ENCODE results near the gene CIAO2B.
"Not testable (repeated sequence)": the region's sequence is repeated elsewhere in the genome, so short reads cannot be mapped to it uniquely, and the experiment has no call there.

CIAO2B gene

GRCh38 chr16:66955363-66956153 is 21.4 kb upstream of the CIAO2B start:
- DNase-seq (ENCODE audit: low read depth): not testable (repeated sequence)

- DNase-seq (ENCODE audit: low read depth): peak; percentile 26
Observed at GRCh38 chr16:66954097-66954659, 20.0 kb upstream of the CIAO2B start.

- no peak for DNase-seq (ENCODE audit: low read depth)
Observed at GRCh38 chr16:66953462-66954096, 19.4 kb upstream of the CIAO2B start.

GRCh38 chr16:66952430-66953110 is 18.4 kb upstream of the CIAO2B start:
- no peak for DNase-seq (ENCODE audit: low read depth)

GRCh38 chr16:66950971-66951790 is 17.0 kb upstream of the CIAO2B start:
- no peak for DNase-seq (ENCODE audit: low read depth)

- DNase-seq (ENCODE audit: low read depth): no peak
Observed at GRCh38 chr16:66950437-66950836, 16.2 kb upstream of the CIAO2B start.

GRCh38 chr16:66949472-66949871 is 15.3 kb upstream of the CIAO2B start:
- no peak for DNase-seq (ENCODE audit: low read depth)

GRCh38 chr16:66948837-66949225 is 14.6 kb upstream of the CIAO2B start:
- DNase-seq (ENCODE audit: low read depth): no peak

- no peak for DNase-seq (ENCODE audit: low read depth)
Observed at GRCh38 chr16:66948134-66948836, 14.1 kb upstream of the CIAO2B start.

GRCh38 chr16:66947302-66948065 is 13.3 kb upstream of the CIAO2B start:
- no peak for DNase-seq (ENCODE audit: low read depth)

- DNase-seq (ENCODE audit: low read depth): no peak
Observed at GRCh38 chr16:66946974-66947301, 12.7 kb upstream of the CIAO2B start.

GRCh38 chr16:66946541-66946940 is 12.3 kb upstream of the CIAO2B start:
- DNase-seq (ENCODE audit: low read depth): no peak

GRCh38 chr16:66945939-66946338 is 11.7 kb upstream of the CIAO2B start:
- no peak for DNase-seq (ENCODE audit: low read depth)

- not testable (repeated sequence) for DNase-seq (ENCODE audit: low read depth)
Observed at GRCh38 chr16:66944971-66945370, 10.8 kb upstream of the CIAO2B start.

GRCh38 chr16:66944054-66944441 is 9.8 kb upstream of the CIAO2B start:
- no peak for DNase-seq (ENCODE audit: low read depth)

- no peak for DNase-seq (ENCODE audit: low read depth)
Observed at GRCh38 chr16:66943426-66944053, 9.3 kb upstream of the CIAO2B start.

GRCh38 chr16:66942981-66943380 is 8.8 kb upstream of the CIAO2B start:
- no peak for DNase-seq (ENCODE audit: low read depth)

- no peak for DNase-seq (ENCODE audit: low read depth)
Observed at GRCh38 chr16:66940236-66940635, 6.0 kb upstream of the CIAO2B start.

GRCh38 chr16:66939366-66939765 is 5.2 kb upstream of the CIAO2B start:
- DNase-seq (ENCODE audit: low read depth): no peak

GRCh38 chr16:66937725-66938337 is 3.6 kb upstream of the CIAO2B start:
- DNase-seq (ENCODE audit: low read depth): no peak

All from CMK (cell line).